GM12864 (cell line): ENCODE measurements around the gene ULK1.

Source experiments
- DNase-seq: peaks from one replicate; pipeline ENCODE4 v3.0.0-alpha.2; 2011; ENCODE audit warnings: low read depth
- H3K4me3 ChIP-seq: 2 replicates; pipeline ENCODE4 v1.5.1; 2011; ENCODE audit warnings: mild to moderate bottlenecking, low read depth, low read length, control low read depth
- TF ChIP-seq, protein P1 (sequence below): IDR thresholded peaks from 2 replicates; pipeline ENCODE4 v1.5.1; 2011; ENCODE audit warnings: low read depth, mild to moderate bottlenecking, moderate library complexity, low read length, control low read depth, inconsistent platforms; ENCODE audit errors: missing control alignments

ULK1 gene

DNA sequence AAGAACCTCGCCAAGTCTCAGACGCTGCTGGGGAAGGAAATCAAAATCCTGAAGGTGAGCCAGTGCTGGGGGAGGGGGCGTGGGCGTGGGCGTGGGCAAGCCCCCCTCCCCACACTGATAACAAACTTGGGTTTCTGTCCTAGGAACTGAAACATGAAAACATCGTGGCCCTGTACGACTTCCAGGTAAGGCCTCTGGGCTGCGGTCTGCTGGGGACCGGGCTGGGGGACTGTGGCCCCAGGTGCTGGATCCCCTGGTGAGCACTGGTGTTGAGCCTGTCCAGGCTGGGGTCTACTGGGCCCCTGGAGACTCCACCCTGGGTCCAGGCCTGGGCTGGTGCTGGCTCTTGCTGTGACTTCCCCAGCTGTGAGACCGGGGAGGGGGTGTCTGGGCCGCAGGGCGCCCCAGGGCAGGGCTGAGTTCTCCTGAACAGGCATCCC, 1.2 kb downstream of the ULK1 start:
- TF ChIP-seq, protein P1, sequence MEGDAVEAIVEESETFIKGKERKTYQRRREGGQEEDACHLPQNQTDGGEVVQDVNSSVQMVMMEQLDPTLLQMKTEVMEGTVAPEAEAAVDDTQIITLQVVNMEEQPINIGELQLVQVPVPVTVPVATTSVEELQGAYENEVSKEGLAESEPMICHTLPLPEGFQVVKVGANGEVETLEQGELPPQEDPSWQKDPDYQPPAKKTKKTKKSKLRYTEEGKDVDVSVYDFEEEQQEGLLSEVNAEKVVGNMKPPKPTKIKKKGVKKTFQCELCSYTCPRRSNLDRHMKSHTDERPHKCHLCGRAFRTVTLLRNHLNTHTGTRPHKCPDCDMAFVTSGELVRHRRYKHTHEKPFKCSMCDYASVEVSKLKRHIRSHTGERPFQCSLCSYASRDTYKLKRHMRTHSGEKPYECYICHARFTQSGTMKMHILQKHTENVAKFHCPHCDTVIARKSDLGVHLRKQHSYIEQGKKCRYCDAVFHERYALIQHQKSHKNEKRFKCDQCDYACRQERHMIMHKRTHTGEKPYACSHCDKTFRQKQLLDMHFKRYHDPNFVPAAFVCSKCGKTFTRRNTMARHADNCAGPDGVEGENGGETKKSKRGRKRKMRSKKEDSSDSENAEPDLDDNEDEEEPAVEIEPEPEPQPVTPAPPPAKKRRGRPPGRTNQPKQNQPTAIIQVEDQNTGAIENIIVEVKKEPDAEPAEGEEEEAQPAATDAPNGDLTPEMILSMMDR, result no peak
- no peak for DNase-seq
- H3K4me3 ChIP-seq, result peak overlapping the region; percentile 71

DNA sequence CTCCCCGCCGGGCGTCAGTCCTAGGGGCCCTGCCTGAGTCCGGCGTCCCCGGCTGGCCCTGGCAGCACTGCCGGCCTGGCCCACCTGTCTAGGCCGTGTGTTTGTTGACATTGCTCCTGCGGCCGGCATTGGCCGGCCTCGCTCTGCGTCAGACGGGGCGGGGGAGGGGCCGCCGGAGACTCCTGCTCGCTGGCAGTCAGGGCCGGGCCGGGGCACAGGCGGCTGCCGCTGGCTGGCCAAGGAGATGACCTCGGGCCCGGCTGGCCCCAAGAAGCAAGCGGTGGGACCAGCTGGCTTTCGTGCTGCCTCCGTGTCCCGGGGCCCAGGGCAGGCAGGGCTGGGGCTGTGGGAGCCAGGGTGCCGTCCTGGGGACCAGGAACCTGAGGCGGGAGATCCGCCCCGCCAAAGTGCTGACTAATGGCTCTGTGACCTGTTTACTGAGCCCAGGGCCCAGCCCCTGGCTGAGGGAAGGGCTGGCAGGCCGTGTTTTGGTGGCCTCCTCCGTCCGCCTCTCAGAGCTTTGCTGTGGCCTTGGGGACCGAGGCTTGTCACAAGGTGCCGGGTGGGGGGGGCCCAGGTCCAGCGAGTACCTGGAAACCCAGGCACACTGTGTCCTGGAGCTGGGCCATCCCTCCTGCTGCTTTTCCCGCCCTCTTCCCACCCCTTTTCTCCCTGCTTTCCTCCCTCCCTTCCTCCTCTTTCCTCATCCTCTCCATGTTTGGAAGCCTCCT, 1.8 kb downstream of the ULK1 start:
- peak overlapping the region; percentile 71 for H3K4me3 ChIP-seq
- DNase-seq, result no peak
- TF ChIP-seq, protein P1, result no peak

DNA sequence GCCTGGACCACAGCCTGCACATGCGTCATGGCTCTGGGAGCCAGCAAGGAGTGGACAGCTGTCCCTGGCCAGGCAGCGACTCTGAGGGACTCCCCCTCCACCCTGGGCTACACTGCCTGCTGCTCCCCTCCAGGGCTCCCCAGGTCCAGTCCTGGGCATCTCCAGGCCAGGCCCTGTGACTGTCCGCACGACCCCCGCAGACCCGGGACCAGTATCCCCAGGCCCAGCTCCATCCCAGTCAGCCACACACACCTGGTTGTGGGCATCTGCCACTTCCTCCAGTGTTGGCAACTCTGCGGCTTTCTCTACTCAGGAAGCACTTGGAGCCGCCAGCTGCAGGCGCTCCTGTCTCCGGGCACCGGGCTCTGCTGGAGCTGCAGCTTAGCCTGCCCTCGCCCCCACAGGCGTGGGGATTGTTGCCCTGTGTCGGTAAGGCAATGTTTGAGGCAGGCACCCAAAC, 2.4 kb downstream of the ULK1 start:
- no peak overlapping the region for H3K4me3 ChIP-seq
- DNase-seq, result no peak
- TF ChIP-seq, protein P1, result no peak

DNA sequence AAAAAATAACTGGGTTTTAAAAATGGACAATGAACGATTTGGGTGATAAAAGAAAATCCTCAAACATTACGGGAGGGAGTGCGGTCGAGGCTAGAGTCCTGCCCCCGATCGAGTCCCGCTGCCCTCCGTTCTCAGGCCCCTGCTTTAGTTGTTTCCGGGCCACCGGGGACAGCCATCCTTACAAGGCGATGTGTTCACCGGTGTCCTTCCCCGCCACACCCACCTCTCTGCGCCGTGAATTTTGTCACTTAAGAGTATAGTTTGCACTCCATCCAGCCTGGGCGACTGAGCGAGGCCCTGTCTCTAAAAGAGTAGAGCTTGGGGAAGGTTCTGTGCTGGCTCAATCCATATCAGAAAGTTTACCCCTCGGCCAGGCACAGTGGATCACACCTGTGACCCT, 2.9 kb downstream of the ULK1 start:
- no peak overlapping the region for H3K4me3 ChIP-seq
- no peak for DNase-seq
- TF ChIP-seq, protein P1, result no peak

DNA sequence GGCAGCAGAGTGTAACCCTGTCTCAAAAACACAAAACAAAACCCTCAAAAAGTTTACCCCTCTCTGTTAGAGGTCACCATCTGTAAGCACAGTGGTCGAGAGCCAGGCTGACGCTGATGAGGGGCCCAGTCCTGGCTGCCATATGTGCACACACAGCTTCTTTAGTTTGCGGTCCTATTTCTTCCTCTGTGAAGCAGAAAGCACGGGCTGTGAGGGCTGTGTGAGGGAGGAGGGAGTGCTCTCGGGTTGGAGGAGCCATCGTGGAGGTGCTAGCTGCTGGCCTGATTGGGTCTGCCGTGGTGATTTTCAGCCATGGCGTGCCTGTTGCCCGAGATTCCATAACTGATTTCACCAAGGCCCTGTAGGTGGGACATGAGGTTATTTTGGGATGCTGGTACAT, 3.5 kb downstream of the ULK1 start:
- DNase-seq, result no peak
- H3K4me3 ChIP-seq, result no peak overlapping the region
- TF ChIP-seq, protein P1, result no peak

DNA sequence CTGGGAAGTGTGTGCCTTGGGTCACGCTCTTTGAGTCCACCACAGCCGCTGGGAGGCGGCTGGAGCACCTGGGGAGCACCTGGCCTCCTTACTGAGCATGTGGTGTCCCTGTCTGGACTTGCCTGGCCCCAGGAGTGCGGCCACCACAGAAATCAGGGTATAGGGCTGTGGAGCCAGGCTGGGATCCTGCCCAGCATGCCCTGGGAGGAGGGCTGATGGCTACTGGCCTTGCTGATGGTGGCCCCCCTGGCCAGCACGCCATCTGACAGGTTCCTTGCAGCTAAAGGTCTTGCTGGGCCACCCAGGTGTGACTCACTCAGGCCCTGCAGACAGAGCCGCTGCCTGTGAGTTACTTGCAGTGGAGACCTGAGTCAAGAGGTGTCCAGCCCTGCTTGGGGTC, 6.0 kb downstream of the ULK1 start:
- TF ChIP-seq, protein P1, result no peak
- no peak overlapping the region for H3K4me3 ChIP-seq
- no peak for DNase-seq
